Activated CD8-positive, alpha-beta memory T cell treated with anti-CD3 and anti-CD28 coated beads for 1 hour (primary cell): ENCODE measurements around the gene CHST4.
"Not testable (repeated sequence)": the region's sequence is repeated elsewhere in the genome, so short reads cannot be mapped to it uniquely, and the experiment has no call there.

ENCODE experiments used
- DNase-seq, 2 donors: peaks; one replicate each; pipeline ENCODE4 v3.0.0-alpha.2; 2020; ENCODE audit warnings: low read depth in 1 of 2; ENCODE audit errors: extremely low read depth in 1 of 2

The CHST4 gene

GRCh38 chr16:71524566-71525553, 1.4 kb upstream of the CHST4 start:
- no peak for DNase-seq

GRCh38 chr16:71528257-71528656, 2.0 kb downstream of the CHST4 start:
- DNase-seq, result no peak

GRCh38 chr16:71528863-71529262, 2.6 kb downstream of the CHST4 start:
- DNase-seq, result no peak

GRCh38 chr16:71532366-71532765, 6.1 kb downstream of the CHST4 start:
- DNase-seq, result no peak

GRCh38 chr16:71536752-71537499, 10.7 kb downstream of the CHST4 start:
- DNase-seq, result no peak

- DNase-seq, result no peak
Measured at GRCh38 chr16:71537643-71538042, 11.4 kb downstream of the CHST4 start.

- DNase-seq, result peak in 1 of 2 donors; percentile 29
Measured at GRCh38 chr16:71542377-71542776, 16.2 kb downstream of the CHST4 start.

GRCh38 chr16:71547168-71547567, 20.9 kb downstream of the CHST4 start:
- no peak for DNase-seq

- no peak for DNase-seq
Measured at GRCh38 chr16:71552698-71553503, 26.7 kb downstream of the CHST4 start.

GRCh38 chr16:71555230-71555891, 29.1 kb downstream of the CHST4 start:
- DNase-seq, result no peak

- DNase-seq, result no peak
Measured at GRCh38 chr16:71557299-71557698, 31.1 kb downstream of the CHST4 start.

GRCh38 chr16:71557954-71558582, 31.8 kb downstream of the CHST4 start:
- no peak for DNase-seq

GRCh38 chr16:71559855-71560254, 33.6 kb downstream of the CHST4 start:
- DNase-seq, result no peak

- not testable (repeated sequence) for DNase-seq
Measured at GRCh38 chr16:71561886-71562285, 35.7 kb downstream of the CHST4 start.

GRCh38 chr16:71562552-71562951, 36.3 kb downstream of the CHST4 start:
- DNase-seq, result no peak

- DNase-seq, result no peak
Measured at GRCh38 chr16:71564335-71564967, 38.2 kb downstream of the CHST4 start.

GRCh38 chr16:71565812-71566700, 39.8 kb downstream of the CHST4 start:
- DNase-seq, result no peak

- no peak for DNase-seq
Measured at GRCh38 chr16:71567931-71568330, 41.7 kb downstream of the CHST4 start.

GRCh38 chr16:71568551-71568950, 42.3 kb downstream of the CHST4 start:
- no peak for DNase-seq
